ENCODE data around the gene MRC2.

The MRC2 gene

DNA sequence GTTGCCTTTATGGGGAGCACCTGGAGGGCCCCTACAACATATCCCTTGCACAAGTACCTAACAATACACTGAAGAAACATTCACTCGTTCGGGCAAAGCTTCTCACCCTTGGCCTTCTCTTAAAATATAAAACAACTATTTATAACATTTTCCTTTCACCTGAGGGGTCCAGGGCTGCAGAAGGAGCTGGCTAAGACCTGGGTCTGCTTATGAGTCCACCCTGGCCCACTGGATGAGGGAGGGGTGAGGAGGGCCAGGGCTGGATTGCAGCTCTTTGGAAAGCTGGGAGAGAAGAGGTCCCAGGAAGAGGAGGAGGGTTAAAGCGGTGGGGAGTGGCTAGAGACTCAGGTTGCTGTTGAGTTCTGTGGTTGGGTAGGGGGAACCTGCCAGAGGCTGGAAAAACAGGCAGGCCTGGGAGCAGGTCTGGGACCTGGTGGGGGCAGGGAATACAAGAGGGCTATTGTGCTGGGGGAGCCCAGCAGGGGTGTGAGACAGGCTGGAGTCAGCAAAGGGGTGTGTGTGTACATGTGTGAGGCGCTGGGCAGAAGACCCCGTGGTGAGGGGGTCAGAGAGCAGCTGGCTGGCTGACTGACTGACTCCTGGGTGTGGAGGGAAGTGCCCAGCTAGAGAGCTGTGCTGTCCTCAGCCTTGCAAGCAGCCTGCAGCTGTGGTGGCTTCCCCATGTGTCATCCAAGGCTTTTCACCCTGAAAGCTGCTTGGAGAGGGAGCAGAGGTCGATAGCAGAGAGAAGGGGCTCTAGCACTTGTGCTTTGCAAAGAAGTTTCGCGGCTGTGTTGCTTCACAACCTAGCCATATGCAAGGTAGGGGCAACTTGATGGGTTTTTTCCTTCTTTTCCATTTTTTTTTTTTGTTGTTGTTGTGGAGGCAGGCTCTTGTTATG lies 10.2 kb upstream of the MRC2 start:
- H3K36me3 ChIP-seq (ENCODE audit: control insufficient read depth, insufficient read depth, low read length): peaks cover 3% of the 10 kb centered on the region
- H3K4me3 ChIP-seq (ENCODE audit: low read depth, low read length): no peak overlapping the region
- H3K9me3 ChIP-seq (ENCODE audit: control insufficient read depth, insufficient read depth, low read length): no peaks in the 10 kb centered on the region
- H3K27me3 ChIP-seq (ENCODE audit: control insufficient read depth, insufficient read depth, low read length): no peaks in the 10 kb centered on the region
- H3K4me1 ChIP-seq (ENCODE audit: control insufficient read depth, insufficient read depth, low read length): peaks cover 10% of the 10 kb centered on the region
- peak overlapping the region; percentile 47 for H3K9ac ChIP-seq (ENCODE audit: low read depth, low read length)

DNA sequence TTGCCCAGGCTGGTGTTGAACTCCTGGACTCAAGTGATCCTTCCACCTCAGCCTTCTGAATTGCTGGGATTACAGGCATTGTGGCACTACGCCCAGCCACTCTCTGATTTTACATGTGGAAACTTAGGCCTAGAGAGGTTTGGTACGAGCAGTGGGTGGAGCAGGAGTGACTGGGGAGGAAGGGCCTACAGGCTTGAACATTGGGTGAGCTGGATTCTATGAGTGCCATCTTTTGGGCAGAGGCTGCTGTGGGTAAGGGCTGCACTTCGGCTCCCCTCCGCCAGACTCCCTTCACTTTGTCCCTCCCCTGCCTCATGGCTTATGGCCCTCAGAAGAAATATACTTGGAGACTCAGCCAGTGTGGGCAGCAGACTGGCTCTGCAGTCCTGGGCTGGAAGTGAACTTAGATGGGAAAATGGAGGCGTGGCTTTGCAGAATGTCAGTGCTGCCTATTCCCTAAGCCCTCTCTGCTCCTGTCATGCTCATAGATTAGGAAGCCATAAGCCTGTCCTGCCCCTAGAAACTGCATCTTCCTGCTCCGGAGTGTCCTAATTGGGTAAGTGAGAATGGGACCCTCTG lies 9.5 kb upstream of the MRC2 start:
- Histone ChIP-seq H3K36me3 (ENCODE audit: control insufficient read depth, insufficient read depth, low read length) (peaks cover 3% of the 10 kb centered on the region), H3K9me3 (ENCODE audit: control insufficient read depth, insufficient read depth, low read length) (no peaks in the 10 kb centered on the region), H3K9ac (ENCODE audit: low read depth, low read length) (peak overlapping the region; percentile 12), H3K4me3 (ENCODE audit: low read depth, low read length) (no peak overlapping the region), H3K27me3 (ENCODE audit: control insufficient read depth, insufficient read depth, low read length) (no peaks in the 10 kb centered on the region), H3K4me1 (ENCODE audit: control insufficient read depth, insufficient read depth, low read length) (peaks cover 10% of the 10 kb centered on the region)

DNA sequence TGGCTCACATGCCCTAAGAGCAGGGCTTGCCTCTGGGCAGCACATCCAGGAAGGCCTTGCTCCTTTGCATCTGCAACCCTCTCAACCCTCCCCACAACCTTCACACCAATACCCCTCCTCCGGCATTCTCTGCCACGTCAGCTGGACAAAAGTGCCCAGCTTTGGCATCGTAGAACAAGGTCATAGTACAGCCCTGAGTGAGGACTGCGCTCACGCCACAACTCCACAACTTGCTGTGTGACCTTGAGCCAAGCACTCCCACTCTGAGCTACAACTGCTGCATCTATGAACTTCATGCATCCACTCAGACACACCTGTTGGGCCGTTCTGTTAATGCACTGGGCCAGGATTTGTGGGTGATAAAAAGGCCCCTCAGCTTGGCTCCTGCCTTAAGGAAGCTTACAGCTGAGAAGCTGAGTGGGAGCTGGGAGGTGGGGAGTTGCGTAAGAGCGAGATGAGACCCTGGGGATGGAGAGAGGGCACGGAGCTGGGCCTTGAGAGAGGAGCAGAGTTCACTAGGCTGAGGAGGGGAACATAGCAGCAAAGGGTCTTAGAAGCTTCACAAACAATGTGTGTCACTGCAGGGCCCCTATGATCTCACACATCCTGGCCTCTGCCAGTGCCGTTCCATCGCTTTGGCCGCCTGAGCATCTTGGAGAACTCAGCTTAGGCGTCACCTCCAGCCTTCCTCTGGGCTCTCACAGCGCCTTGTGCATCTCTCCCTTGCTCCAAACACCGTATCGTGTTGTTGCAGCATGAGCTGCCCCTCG lies 8.6 kb upstream of the MRC2 start:
- H3K36me3 ChIP-seq (ENCODE audit: control insufficient read depth, insufficient read depth, low read length): peaks cover 3% of the 10 kb centered on the region
- no peak overlapping the region for H3K4me3 ChIP-seq (ENCODE audit: low read depth, low read length)
- H3K9ac ChIP-seq (ENCODE audit: low read depth, low read length): no peak overlapping the region
- no peaks in the 10 kb centered on the region for H3K27me3 ChIP-seq (ENCODE audit: control insufficient read depth, insufficient read depth, low read length)
- no peaks in the 10 kb centered on the region for H3K9me3 ChIP-seq (ENCODE audit: control insufficient read depth, insufficient read depth, low read length)
- H3K4me1 ChIP-seq (ENCODE audit: control insufficient read depth, insufficient read depth, low read length): peaks cover 10% of the 10 kb centered on the region

DNA sequence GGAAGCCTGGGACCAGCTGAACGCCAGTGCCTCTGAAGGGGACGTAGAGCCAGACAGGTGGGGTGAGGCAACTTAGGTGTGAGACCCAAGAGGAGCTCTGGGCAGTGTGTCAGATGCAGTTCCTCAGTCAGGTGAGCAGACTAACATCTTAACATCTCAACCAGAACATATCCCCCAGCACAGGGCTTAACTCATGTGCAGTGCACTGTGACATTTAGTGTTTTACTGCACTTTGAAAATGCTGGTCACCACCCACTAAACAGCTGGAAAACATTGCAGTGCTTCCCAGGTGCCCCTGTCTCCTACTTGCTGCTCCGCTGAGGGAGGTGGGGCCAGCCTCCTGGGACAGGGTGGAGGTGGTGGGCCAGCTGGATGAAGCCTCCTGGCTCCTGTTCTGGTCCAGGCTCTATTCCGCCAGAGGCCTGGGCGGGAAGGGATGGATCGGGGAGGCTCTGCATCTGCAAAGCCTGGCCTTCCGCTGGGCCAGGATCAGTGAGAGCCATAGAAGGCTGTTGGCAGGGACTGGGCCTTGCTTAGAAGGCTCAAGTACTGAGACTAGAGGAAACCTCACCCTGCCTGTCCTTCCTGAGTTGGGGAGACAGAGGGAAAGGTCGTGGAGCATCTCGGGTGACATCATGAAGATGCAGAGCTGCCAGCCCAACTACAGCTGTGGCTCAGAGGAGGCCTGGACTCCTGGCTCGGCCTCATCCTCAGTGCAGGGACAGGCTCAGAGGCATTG lies 7.9 kb upstream of the MRC2 start:
- no peak overlapping the region for H3K9ac ChIP-seq (ENCODE audit: low read depth, low read length)
- H3K36me3 ChIP-seq (ENCODE audit: control insufficient read depth, insufficient read depth, low read length): peaks cover 3% of the 10 kb centered on the region
- H3K4me1 ChIP-seq (ENCODE audit: control insufficient read depth, insufficient read depth, low read length): peaks cover 10% of the 10 kb centered on the region
- H3K27me3 ChIP-seq (ENCODE audit: control insufficient read depth, insufficient read depth, low read length): no peaks in the 10 kb centered on the region
- H3K9me3 ChIP-seq (ENCODE audit: control insufficient read depth, insufficient read depth, low read length): no peaks in the 10 kb centered on the region
- no peak overlapping the region for H3K4me3 ChIP-seq (ENCODE audit: low read depth, low read length)

DNA sequence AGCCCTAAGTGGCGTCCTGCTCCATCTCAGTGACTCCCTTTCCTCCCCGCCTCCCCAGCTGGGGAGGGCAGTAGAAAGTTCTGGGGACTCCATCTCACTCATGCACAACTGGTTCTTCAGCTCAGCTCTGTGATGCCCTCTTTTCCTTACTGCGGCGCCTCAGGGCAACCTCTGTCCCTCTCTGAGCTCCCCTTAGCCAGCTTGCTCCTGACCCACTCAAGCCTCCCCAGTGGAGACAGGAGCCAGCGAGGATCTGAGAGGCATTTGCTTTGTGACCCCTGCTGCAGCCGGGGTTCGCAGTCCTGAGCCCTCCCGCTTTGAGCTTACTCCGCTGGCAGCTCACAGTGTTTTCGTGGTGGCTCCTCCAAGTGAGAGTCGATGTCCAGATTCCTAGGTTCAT lies 6.2 kb upstream of the MRC2 start:
- H3K9ac ChIP-seq (ENCODE audit: low read depth, low read length): no peak overlapping the region
- H3K4me3 ChIP-seq (ENCODE audit: low read depth, low read length): no peak overlapping the region
- no peaks in the 10 kb centered on the region for H3K36me3 ChIP-seq (ENCODE audit: control insufficient read depth, insufficient read depth, low read length)
- H3K9me3 ChIP-seq (ENCODE audit: control insufficient read depth, insufficient read depth, low read length): no peaks in the 10 kb centered on the region
- peaks cover 10% of the 10 kb centered on the region for H3K4me1 ChIP-seq (ENCODE audit: control insufficient read depth, insufficient read depth, low read length)
- no peaks in the 10 kb centered on the region for H3K27me3 ChIP-seq (ENCODE audit: control insufficient read depth, insufficient read depth, low read length)

DNA sequence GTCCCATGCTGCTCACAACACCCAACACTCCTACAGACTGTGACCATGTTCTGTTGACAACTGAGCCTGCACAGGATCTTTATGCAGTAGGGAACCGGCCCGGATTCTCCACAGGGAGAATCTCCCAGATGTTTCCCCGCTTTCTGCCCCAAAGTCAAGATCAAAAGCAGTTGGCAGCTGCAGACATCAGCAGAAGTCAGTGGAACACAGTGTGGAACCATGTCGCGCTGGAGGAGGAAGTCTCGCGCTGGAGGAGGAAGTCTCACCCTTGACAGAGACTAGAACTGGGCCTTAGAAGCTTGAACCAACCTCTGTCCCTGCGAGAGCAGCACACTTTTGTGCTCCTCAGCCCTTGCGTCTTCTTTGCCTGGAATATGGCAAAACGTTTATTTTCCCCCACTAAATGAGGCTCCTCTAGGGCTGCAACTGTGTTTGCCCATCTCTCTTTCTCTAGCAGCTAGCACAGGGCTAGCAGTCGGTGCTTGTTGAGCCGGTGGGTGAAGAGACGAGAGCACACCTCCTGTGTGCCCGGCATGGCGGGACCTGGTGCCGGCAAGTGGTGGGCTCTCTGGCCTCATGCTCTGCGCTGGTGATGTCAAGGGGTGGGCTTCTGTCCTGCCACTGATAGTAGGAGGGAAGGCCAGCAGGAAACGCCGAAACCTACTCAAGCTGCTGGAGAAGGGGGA lies 2.1 kb upstream of the MRC2 start:
- Histone ChIP-seq H3K9ac (ENCODE audit: low read depth, low read length) (no peak overlapping the region), H3K36me3 (ENCODE audit: control insufficient read depth, insufficient read depth, low read length) (no peaks in the 10 kb centered on the region), H3K9me3 (ENCODE audit: control insufficient read depth, insufficient read depth, low read length) (no peaks in the 10 kb centered on the region), H3K4me1 (ENCODE audit: control insufficient read depth, insufficient read depth, low read length) (peaks cover 13% of the 10 kb centered on the region), H3K27me3 (ENCODE audit: control insufficient read depth, insufficient read depth, low read length) (no peaks in the 10 kb centered on the region), H3K4me3 (ENCODE audit: low read depth, low read length) (no peak overlapping the region)

DNA sequence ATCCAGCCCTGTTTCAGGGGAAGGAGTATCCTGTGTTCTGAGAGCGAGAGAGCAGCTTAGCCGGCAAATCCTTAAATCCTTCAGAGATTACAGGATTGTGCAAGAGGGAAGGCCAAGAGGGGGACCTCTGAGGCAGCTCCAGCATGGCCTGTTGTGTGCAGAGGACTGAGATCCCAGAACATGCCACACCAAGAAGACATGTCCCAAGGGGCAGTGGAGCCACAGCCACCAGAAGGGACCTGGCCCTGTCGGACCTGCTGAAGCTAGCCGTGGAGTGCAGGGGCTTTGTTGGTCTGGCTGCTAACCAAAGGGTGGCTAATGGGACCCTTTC lies 1.6 kb upstream of the MRC2 start:
- Histone ChIP-seq H3K9me3 (ENCODE audit: control insufficient read depth, insufficient read depth, low read length) (no peaks in the 10 kb centered on the region), H3K4me3 (ENCODE audit: low read depth, low read length) (no peak overlapping the region), H3K27me3 (ENCODE audit: control insufficient read depth, insufficient read depth, low read length) (no peaks in the 10 kb centered on the region), H3K36me3 (ENCODE audit: control insufficient read depth, insufficient read depth, low read length) (no peaks in the 10 kb centered on the region), H3K4me1 (ENCODE audit: control insufficient read depth, insufficient read depth, low read length) (peaks cover 13% of the 10 kb centered on the region), H3K9ac (ENCODE audit: low read depth, low read length) (no peak overlapping the region)

DNA sequence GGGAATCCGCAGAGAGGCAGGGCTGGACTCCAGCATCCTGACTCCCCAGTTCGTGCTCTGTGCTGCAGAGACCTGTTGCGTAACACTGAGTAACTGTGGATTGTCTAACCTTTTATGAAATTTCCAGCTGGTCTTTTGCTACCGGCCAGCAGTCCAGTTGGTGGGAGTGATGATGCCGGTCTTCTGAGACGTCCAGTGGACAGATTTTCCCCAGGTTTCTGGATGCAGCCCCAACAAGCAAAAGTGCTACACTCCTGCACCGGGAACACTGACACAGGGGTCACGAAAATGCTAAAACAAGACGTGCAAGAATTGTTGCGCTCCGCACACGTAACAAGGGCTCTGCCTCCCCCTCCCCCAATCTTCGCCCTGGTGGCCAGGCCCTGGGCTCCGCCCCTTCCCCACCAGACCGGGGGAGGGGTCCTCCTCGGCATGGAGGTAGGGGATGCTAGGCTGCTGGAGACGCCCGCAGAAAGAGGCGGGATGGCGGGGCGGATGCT lies 701 bp upstream of the MRC2 start:
- H3K4me1 ChIP-seq (ENCODE audit: control insufficient read depth, insufficient read depth, low read length): peaks cover 13% of the 10 kb centered on the region
- no peaks in the 10 kb centered on the region for H3K36me3 ChIP-seq (ENCODE audit: control insufficient read depth, insufficient read depth, low read length)
- peak overlapping the region; percentile 85 for H3K4me3 ChIP-seq (ENCODE audit: low read depth, low read length)
- peak overlapping the region; percentile 70 for H3K9ac ChIP-seq (ENCODE audit: low read depth, low read length)
- H3K9me3 ChIP-seq (ENCODE audit: control insufficient read depth, insufficient read depth, low read length): no peaks in the 10 kb centered on the region
- H3K27me3 ChIP-seq (ENCODE audit: control insufficient read depth, insufficient read depth, low read length): no peaks in the 10 kb centered on the region

DNA sequence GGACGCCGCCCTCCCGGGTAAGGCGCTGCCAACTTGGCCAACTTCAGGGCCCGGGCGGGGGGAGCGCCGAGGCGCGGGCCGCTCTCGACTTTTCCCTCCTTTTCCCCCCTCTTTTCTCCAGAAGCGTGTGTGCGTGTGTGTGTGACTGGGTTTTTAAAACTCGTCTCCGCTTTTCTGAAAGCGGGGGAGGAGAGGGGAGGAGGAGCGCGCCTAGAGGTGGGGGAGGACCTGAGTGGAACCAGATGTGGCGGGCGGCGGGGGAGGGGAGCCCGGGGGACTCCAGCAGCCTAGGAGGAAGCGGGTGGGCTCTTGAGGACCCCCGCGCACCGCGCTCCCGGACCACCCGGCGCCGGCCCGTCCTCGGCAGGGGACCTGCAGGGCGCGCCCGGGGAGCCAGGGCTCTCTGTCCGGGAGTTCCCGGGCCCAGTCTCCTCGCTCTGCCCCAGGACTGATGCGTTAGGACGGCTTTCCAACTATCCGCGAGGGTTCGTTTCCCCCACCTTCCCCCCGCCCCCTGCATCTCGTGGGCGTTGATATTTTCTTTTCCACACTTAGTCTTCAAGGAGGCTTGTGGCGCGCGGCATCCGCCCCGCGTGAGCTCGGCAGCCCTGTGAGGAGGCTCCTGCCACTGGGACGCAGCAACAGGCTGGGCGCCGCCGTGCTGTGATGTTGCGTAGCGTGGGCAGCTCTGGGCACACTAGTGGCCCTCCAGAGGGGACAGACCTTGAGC lies 599 bp downstream of the MRC2 start:
- H3K9me3 ChIP-seq (ENCODE audit: control insufficient read depth, insufficient read depth, low read length): no peaks in the 10 kb centered on the region
- H3K36me3 ChIP-seq (ENCODE audit: control insufficient read depth, insufficient read depth, low read length): no peaks in the 10 kb centered on the region
- H3K9ac ChIP-seq (ENCODE audit: low read depth, low read length): peak overlapping the region; percentile 70
- peaks cover 13% of the 10 kb centered on the region for H3K4me1 ChIP-seq (ENCODE audit: control insufficient read depth, insufficient read depth, low read length)
- H3K27me3 ChIP-seq (ENCODE audit: control insufficient read depth, insufficient read depth, low read length): no peaks in the 10 kb centered on the region
- peak overlapping the region; percentile 85 for H3K4me3 ChIP-seq (ENCODE audit: low read depth, low read length)

DNA sequence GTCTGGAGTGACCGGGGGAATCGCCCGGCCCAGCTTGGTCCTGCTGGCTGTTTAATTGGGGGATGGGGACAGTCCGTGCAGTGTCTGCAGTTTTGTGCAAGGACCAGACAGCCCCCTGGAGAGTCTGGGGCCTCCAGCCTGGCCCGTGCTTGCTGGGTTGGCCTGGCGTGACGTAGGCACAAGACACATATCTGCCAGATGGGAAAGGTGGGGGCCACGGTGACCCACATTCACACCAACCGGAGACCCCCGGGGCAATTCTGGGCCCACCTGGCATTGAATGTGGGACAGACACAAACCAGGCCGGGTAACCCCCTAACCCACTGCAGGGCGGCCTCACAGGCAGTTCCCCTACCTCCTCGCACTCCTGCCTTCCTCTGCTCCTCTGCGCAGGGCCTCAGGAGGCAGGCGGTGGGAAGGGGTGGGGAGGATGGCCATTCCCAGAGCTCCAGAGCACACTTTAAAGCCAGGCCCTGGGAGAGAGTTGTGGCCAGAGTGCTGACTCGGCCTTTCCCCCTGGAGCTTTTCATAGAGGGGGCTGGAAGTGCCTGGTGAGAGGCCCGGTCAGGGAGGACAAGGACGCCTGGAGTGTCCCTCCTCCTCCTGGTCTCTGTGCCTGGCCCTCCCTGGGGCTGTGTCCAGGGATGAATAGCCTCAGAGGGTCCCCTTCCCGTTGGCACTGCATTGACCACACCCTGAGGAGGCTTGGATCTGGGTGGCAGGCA lies 1.5 kb downstream of the MRC2 start:
- H3K4me1 ChIP-seq (ENCODE audit: control insufficient read depth, insufficient read depth, low read length): peaks cover 13% of the 10 kb centered on the region
- no peaks in the 10 kb centered on the region for H3K27me3 ChIP-seq (ENCODE audit: control insufficient read depth, insufficient read depth, low read length)
- peak overlapping the region; percentile 70 for H3K9ac ChIP-seq (ENCODE audit: low read depth, low read length)
- H3K36me3 ChIP-seq (ENCODE audit: control insufficient read depth, insufficient read depth, low read length): no peaks in the 10 kb centered on the region
- H3K4me3 ChIP-seq (ENCODE audit: low read depth, low read length): peak overlapping the region; percentile 85
- H3K9me3 ChIP-seq (ENCODE audit: control insufficient read depth, insufficient read depth, low read length): no peaks in the 10 kb centered on the region

Measured in iPS-15b (cell line).